Measurements from ENCODE around the gene GUK1. TPM values are rescaled to one million over a fixed set of nuclear protein-coding genes. Genes with fewer than 3 reads are reported as not detected.

GUK1 gene
- total RNA-seq, 3 donors from 2014 or later (not counting 1 experiment from before 2014, with no cell fraction given) = 292 to 313 (median 308) TPM

- H3K27me3 Mint-ChIP-seq (ENCODE audit: low read depth in 2 of 2) = no peaks in the 10 kb centered on the region
- 100% methylated on average over 3 of the region's 4 CpGs for WGBS (ENCODE audit: insufficient coverage)
- H3K9me3 Mint-ChIP-seq = peaks cover 3 to 8% of the 10 kb centered on the region in 2 donors
- H3K27ac Mint-ChIP-seq = peak overlapping the region; percentile 43 to 63
- no peak overlapping the region for H3K27ac ChIP-seq (ENCODE audit: low read length)
- ATAC-seq (no peak), DNase-seq (no peak)
- peaks cover 13% of the 10 kb centered on the region for H3K9me3 ChIP-seq (ENCODE audit: control insufficient read depth, insufficient read depth, low read length)
- H3K36me3 ChIP-seq (ENCODE audit: control insufficient read depth, insufficient read depth, low read length) = peaks cover 37% of the 10 kb centered on the region
- intact Hi-C loops (cut with micrococcal nuclease) = no loop called here
- H3K4me1 ChIP-seq (ENCODE audit: control insufficient read depth, insufficient read depth, low read length) = peaks cover 59% of the 10 kb centered on the region
- no peak for TF ChIP-seq CTCF (IDR thresholded peaks at IDR 0.05)
- H3K27me3 ChIP-seq (ENCODE audit: control insufficient read depth, insufficient read depth, low read length) = no peaks in the 10 kb centered on the region
- peaks cover 62 to 68% of the 10 kb centered on the region in 2 donors for H3K4me1 Mint-ChIP-seq
- no peak overlapping the region for H3K4me3 ChIP-seq (ENCODE audit: low read length)
- H3K4me3 Mint-ChIP-seq = no peak overlapping the region
- peaks cover 7% of the 10 kb centered on the region for H3K36me3 Mint-ChIP-seq
Measured at GRCh38 chr1:228095161-228095560, 44.9 kb upstream of the GUK1 start.

GRCh38 chr1:228095938-228096337 is 44.1 kb upstream of the GUK1 start:
- Histone ChIP-seq H3K27ac (ENCODE audit: low read length) (no peak overlapping the region), H3K27me3 (ENCODE audit: control insufficient read depth, insufficient read depth, low read length) (no peaks in the 10 kb centered on the region), H3K4me3 (ENCODE audit: low read length) (no peak overlapping the region), H3K4me1 (ENCODE audit: control insufficient read depth, insufficient read depth, low read length) (peaks cover 53% of the 10 kb centered on the region), H3K36me3 (ENCODE audit: control insufficient read depth, insufficient read depth, low read length) (peaks cover 39% of the 10 kb centered on the region), H3K9me3 (ENCODE audit: control insufficient read depth, insufficient read depth, low read length) (peaks cover 13% of the 10 kb centered on the region)
- WGBS (ENCODE audit: insufficient coverage) = 92% methylated on average over 8 of the region's 8 CpGs
- no peak for ATAC-seq
- H3K4me1 Mint-ChIP-seq = peaks cover 54 to 61% of the 10 kb centered on the region in 2 donors
- peak in 1 of 2 donors; percentile 9 for DNase-seq
- peaks cover 7% of the 10 kb centered on the region for H3K36me3 Mint-ChIP-seq
- no peak for TF ChIP-seq CTCF (IDR thresholded peaks at IDR 0.05)
- H3K9me3 Mint-ChIP-seq = peaks cover 3 to 8% of the 10 kb centered on the region in 2 donors
- intact Hi-C loops (cut with micrococcal nuclease) = no loop called here
- H3K27me3 Mint-ChIP-seq (ENCODE audit: low read depth in 2 of 2) = no peaks in the 10 kb centered on the region
- H3K4me3 Mint-ChIP-seq = peak overlapping the region; percentile 2
- H3K27ac Mint-ChIP-seq = peak overlapping the region; percentile 43 to 63

- Mint-ChIP-seq H3K27me3 (ENCODE audit: low read depth in 2 of 2) (no peaks in the 10 kb centered on the region), H3K4me3 (no peak overlapping the region), H3K27ac (peak overlapping the region; percentile 65 to 72), H3K9me3 (peaks cover 3 to 8% of the 10 kb centered on the region in 2 donors), H3K36me3 (peaks cover 7% of the 10 kb centered on the region), H3K4me1 (peaks cover 54 to 59% of the 10 kb centered on the region in 2 donors)
- no peak for TF ChIP-seq CTCF (IDR thresholded peaks at IDR 0.05)
- no peak overlapping the region for H3K27ac ChIP-seq (ENCODE audit: low read length)
- peaks cover 13% of the 10 kb centered on the region for H3K9me3 ChIP-seq (ENCODE audit: control insufficient read depth, insufficient read depth, low read length)
- intact Hi-C loops (cut with micrococcal nuclease) = no loop called here
- ATAC-seq (no peak), DNase-seq (peak in 1 of 2 donors; percentile 9)
- H3K4me3 ChIP-seq (ENCODE audit: low read length) = no peak overlapping the region
- WGBS (ENCODE audit: insufficient coverage) = 94% methylated on average over 11 of the region's 13 CpGs
- H3K36me3 ChIP-seq (ENCODE audit: control insufficient read depth, insufficient read depth, low read length) = peaks cover 39% of the 10 kb centered on the region
- H3K27me3 ChIP-seq (ENCODE audit: control insufficient read depth, insufficient read depth, low read length) = no peaks in the 10 kb centered on the region
- H3K4me1 ChIP-seq (ENCODE audit: control insufficient read depth, insufficient read depth, low read length) = peaks cover 53% of the 10 kb centered on the region
Measured at GRCh38 chr1:228096416-228097332, 43.4 kb upstream of the GUK1 start.

Data from natural killer cell (primary cell).